Measurements from ENCODE around the gene SLC6A1. TPM values are rescaled to one million over a fixed set of nuclear protein-coding genes. Genes with fewer than 3 reads are reported as not detected.
A peak's percentile ranks its signal among the peaks of the same experiment; 100 is the strongest.

Gene SLC6A1
- total and polyA plus RNA-seq, 7 experiments from 2014 or later, result not detected

GRCh38 chr3:10968401-10968800 lies 24.1 kb upstream of the SLC6A1 start:
- Mint-ChIP-seq H3K4me1 (no peaks in the 10 kb centered on the region), H3K27me3 (peaks cover 4 to 46% (median 19%) of the 10 kb centered on the region in 5 donors), H3K4me3 (no peak overlapping the region), H3K27ac (peak overlapping the region in 1 of 9 donors; percentile 54), H3K36me3 (peaks cover 0 to 4% (median 0%) of the 10 kb centered on the region in 5 donors), H3K9me3 (peaks cover 0 to 13% (median 0%) of the 10 kb centered on the region in 11 donors)
- Histone ChIP-seq H3K4me1 (ENCODE audit: control insufficient read depth in 2 of 2, insufficient read depth in 2 of 2, low read length in 2 of 2) (no peaks in the 10 kb centered on the region), H3K9me3 (ENCODE audit: control insufficient read depth in 2 of 3, low read length in 3 of 3) (no peaks in the 10 kb centered on the region), H3K27me3 (ENCODE audit: control insufficient read depth in 2 of 2, insufficient read depth in 2 of 2, low read length in 2 of 2) (no peaks in the 10 kb centered on the region), H3K27ac (ENCODE audit: low read depth, low read length) (no peak overlapping the region), H3K4me3 (ENCODE audit: low read length) (no peak overlapping the region), H3K36me3 (ENCODE audit: control insufficient read depth in 2 of 3, insufficient read depth in 3 of 3, low read length in 3 of 3) (no peaks in the 10 kb centered on the region)
- intact Hi-C loops (cut with micrococcal nuclease), result no loop called here
- ATAC-seq, result no peak
- ChIA-PET CTCF (no interaction called here), POLR2A (no interaction called here)
- no peak for DNase-seq

GRCh38 chr3:10970306-10970960 lies 22.1 kb upstream of the SLC6A1 start:
- H3K27ac ChIP-seq (ENCODE audit: low read depth, low read length), result no peak overlapping the region
- POLR2A ChIA-PET, result no interaction called here
- CTCF ChIA-PET, result no interaction called here
- H3K9me3 Mint-ChIP-seq, result peaks cover 0 to 3% (median 0%) of the 10 kb centered on the region in 11 donors
- no peaks in the 10 kb centered on the region for H3K36me3 Mint-ChIP-seq
- H3K27ac Mint-ChIP-seq, result no peak overlapping the region
- ATAC-seq (no peak), DNase-seq (no peak)
- no peak overlapping the region for H3K4me3 ChIP-seq (ENCODE audit: low read length)
- intact Hi-C loops (cut with micrococcal nuclease), result no loop called here
- no peaks in the 10 kb centered on the region for H3K4me1 Mint-ChIP-seq
- no peaks in the 10 kb centered on the region for H3K4me1 ChIP-seq (ENCODE audit: control insufficient read depth in 2 of 2, insufficient read depth in 2 of 2, low read length in 2 of 2)
- H3K4me3 Mint-ChIP-seq, result no peak overlapping the region
- H3K36me3 ChIP-seq (ENCODE audit: control insufficient read depth in 2 of 3, insufficient read depth in 3 of 3, low read length in 3 of 3), result no peaks in the 10 kb centered on the region
- no peaks in the 10 kb centered on the region for H3K27me3 ChIP-seq (ENCODE audit: control insufficient read depth in 2 of 2, insufficient read depth in 2 of 2, low read length in 2 of 2)
- no peaks in the 10 kb centered on the region for H3K9me3 ChIP-seq (ENCODE audit: control insufficient read depth in 2 of 3, low read length in 3 of 3)
- H3K27me3 Mint-ChIP-seq, result peaks cover 4 to 45% (median 21%) of the 10 kb centered on the region in 5 donors

GRCh38 chr3:10972072-10972782 lies 20.3 kb upstream of the SLC6A1 start:
- Mint-ChIP-seq H3K4me1 (no peaks in the 10 kb centered on the region), H3K27ac (no peak overlapping the region), H3K4me3 (no peak overlapping the region), H3K36me3 (no peaks in the 10 kb centered on the region), H3K27me3 (peaks cover 4 to 41% (median 24%) of the 10 kb centered on the region in 5 donors), H3K9me3 (peaks cover 0 to 2% (median 0%) of the 10 kb centered on the region in 11 donors)
- Histone ChIP-seq H3K36me3 (ENCODE audit: control insufficient read depth in 2 of 3, insufficient read depth in 3 of 3, low read length in 3 of 3) (no peaks in the 10 kb centered on the region), H3K4me1 (ENCODE audit: control insufficient read depth in 2 of 2, insufficient read depth in 2 of 2, low read length in 2 of 2) (no peaks in the 10 kb centered on the region), H3K27ac (ENCODE audit: low read depth, low read length) (no peak overlapping the region), H3K4me3 (ENCODE audit: low read length) (no peak overlapping the region), H3K27me3 (ENCODE audit: control insufficient read depth in 2 of 2, insufficient read depth in 2 of 2, low read length in 2 of 2) (no peaks in the 10 kb centered on the region), H3K9me3 (ENCODE audit: control insufficient read depth in 2 of 3, low read length in 3 of 3) (no peaks in the 10 kb centered on the region)
- DNase-seq (no peak), ATAC-seq (no peak)
- intact Hi-C loops (cut with micrococcal nuclease), result no loop called here
- CTCF ChIA-PET, result no interaction called here
- POLR2A ChIA-PET, result no interaction called here

- peaks cover 4 to 37% (median 24%) of the 10 kb centered on the region in 5 donors for H3K27me3 Mint-ChIP-seq
- intact Hi-C loops (cut with micrococcal nuclease), result no loop called here
Observed at GRCh38 chr3:10973046-10973595, 19.4 kb upstream of the SLC6A1 start.

GRCh38 chr3:10974131-10974530 lies 18.4 kb upstream of the SLC6A1 start:
- Mint-ChIP-seq H3K27ac (peak overlapping the region in 1 of 9 donors; percentile 27), H3K4me3 (no peak overlapping the region)
- intact Hi-C loops (cut with micrococcal nuclease), result no loop called here

More at GRCh38 chr3:10973046-10973595, 19.4 kb upstream of the SLC6A1 start:
- Mint-ChIP-seq H3K9me3 (peaks cover 0 to 2% (median 0%) of the 10 kb centered on the region in 11 donors), H3K27ac (no peak overlapping the region), H3K4me1 (no peaks in the 10 kb centered on the region), H3K36me3 (no peaks in the 10 kb centered on the region), H3K4me3 (no peak overlapping the region)
- POLR2A ChIA-PET, result no interaction called here
- ATAC-seq (no peak), DNase-seq (no peak)
- no peaks in the 10 kb centered on the region for H3K4me1 ChIP-seq (ENCODE audit: control insufficient read depth in 2 of 2, insufficient read depth in 2 of 2, low read length in 2 of 2)
- CTCF ChIA-PET, result no interaction called here
- H3K27me3 ChIP-seq (ENCODE audit: control insufficient read depth in 2 of 2, insufficient read depth in 2 of 2, low read length in 2 of 2), result no peaks in the 10 kb centered on the region
- H3K27ac ChIP-seq (ENCODE audit: low read depth, low read length), result no peak overlapping the region
- H3K36me3 ChIP-seq (ENCODE audit: control insufficient read depth in 2 of 3, insufficient read depth in 3 of 3, low read length in 3 of 3), result no peaks in the 10 kb centered on the region
- no peaks in the 10 kb centered on the region for H3K9me3 ChIP-seq (ENCODE audit: control insufficient read depth in 2 of 3, low read length in 3 of 3)
- no peak overlapping the region for H3K4me3 ChIP-seq (ENCODE audit: low read length)

GRCh38 chr3:10974746-10975375 lies 17.7 kb upstream of the SLC6A1 start:
- Mint-ChIP-seq H3K4me3 (no peak overlapping the region), H3K9me3 (peaks cover 0 to 5% (median 0%) of the 10 kb centered on the region in 11 donors), H3K36me3 (peaks cover 0 to 4% (median 0%) of the 10 kb centered on the region in 5 donors), H3K27ac (no peak overlapping the region), H3K4me1 (no peaks in the 10 kb centered on the region), H3K27me3 (peaks cover 4 to 48% (median 31%) of the 10 kb centered on the region in 5 donors)
- ATAC-seq, result no peak
- no peaks in the 10 kb centered on the region for H3K36me3 ChIP-seq (ENCODE audit: control insufficient read depth in 2 of 3, insufficient read depth in 3 of 3, low read length in 3 of 3)
- no peak overlapping the region for H3K4me3 ChIP-seq (ENCODE audit: low read length)
- H3K4me1 ChIP-seq (ENCODE audit: control insufficient read depth in 2 of 2, insufficient read depth in 2 of 2, low read length in 2 of 2), result no peaks in the 10 kb centered on the region
- no peaks in the 10 kb centered on the region for H3K9me3 ChIP-seq (ENCODE audit: control insufficient read depth in 2 of 3, low read length in 3 of 3)
- POLR2A ChIA-PET, result no interaction called here
- intact Hi-C loops (cut with micrococcal nuclease), result no loop called here
- CTCF ChIA-PET, result no interaction called here
- no peaks in the 10 kb centered on the region for H3K27me3 ChIP-seq (ENCODE audit: control insufficient read depth in 2 of 2, insufficient read depth in 2 of 2, low read length in 2 of 2)
- no peak overlapping the region for H3K27ac ChIP-seq (ENCODE audit: low read depth, low read length)
- DNase-seq, result no peak

More at GRCh38 chr3:10974131-10974530, 18.4 kb upstream of the SLC6A1 start:
- Mint-ChIP-seq H3K27me3 (peaks cover 4 to 45% (median 27%) of the 10 kb centered on the region in 5 donors), H3K4me1 (no peaks in the 10 kb centered on the region), H3K36me3 (peaks cover 0 to 4% (median 0%) of the 10 kb centered on the region in 5 donors), H3K9me3 (peaks cover 0 to 4% (median 0%) of the 10 kb centered on the region in 11 donors)
- H3K36me3 ChIP-seq (ENCODE audit: control insufficient read depth in 2 of 3, insufficient read depth in 3 of 3, low read length in 3 of 3), result no peaks in the 10 kb centered on the region
- H3K27ac ChIP-seq (ENCODE audit: low read depth, low read length), result no peak overlapping the region
- no peak for DNase-seq
- no peak for ATAC-seq
- no peaks in the 10 kb centered on the region for H3K9me3 ChIP-seq (ENCODE audit: control insufficient read depth in 2 of 3, low read length in 3 of 3)
- no peak overlapping the region for H3K4me3 ChIP-seq (ENCODE audit: low read length)
- POLR2A ChIA-PET, result no interaction called here
- H3K4me1 ChIP-seq (ENCODE audit: control insufficient read depth in 2 of 2, insufficient read depth in 2 of 2, low read length in 2 of 2), result no peaks in the 10 kb centered on the region
- H3K27me3 ChIP-seq (ENCODE audit: control insufficient read depth in 2 of 2, insufficient read depth in 2 of 2, low read length in 2 of 2), result no peaks in the 10 kb centered on the region
- CTCF ChIA-PET, result no interaction called here

All from naive thymus-derived CD4-positive, alpha-beta T cell (primary cell).